Vagina (tissue), 2 donors: Measurements from ENCODE around the gene DCDC2. TPM values are rescaled to one million over a fixed set of nuclear protein-coding genes. Genes with fewer than 3 reads are reported as not detected.

Experiments
- DNase-seq, 2 donors: peaks; one replicate each; pipeline ENCODE4 v3.0.0-alpha.2; 2017; ENCODE audit errors: extremely low spot score in 2 of 2
- H3K27ac ChIP-seq: fragments of 200-600 bp; sonication (generic); one replicate; pipeline ENCODE4 v1.5.1; 2019
- H3K27me3 ChIP-seq: fragments of 200-600 bp; sonication (generic); one replicate; pipeline ENCODE4 v1.5.1; 2019
- H3K36me3 ChIP-seq, 2 donors: fragments of 200-600 bp; sonication (generic); one replicate each; pipeline ENCODE4 v1.5.1; 2017 to 2019
- H3K4me1 ChIP-seq: fragments of 200-600 bp; sonication (generic); one replicate; pipeline ENCODE4 v1.5.1; 2019
- H3K4me3 ChIP-seq, 2 donors: fragments of 200-600 bp; sonication (generic); 1 replicate in 1 of 2; 2 replicates in 1 of 2; pipeline ENCODE4 v1.5.1; 2016 to 2019
- H3K9me3 ChIP-seq: fragments of 200-600 bp; sonication (generic); one replicate; pipeline ENCODE4 v1.5.1; 2019
- POLR2A ChIP-seq, 2 donors: fragments of 450-650 bp; IDR thresholded peaks; one replicate each; pipeline ENCODE4 v1.6.1; 2017; ENCODE audit warnings: antibody characterized with exemption in 2 of 2, mild to moderate bottlenecking in 2 of 2, moderate library complexity in 2 of 2
- POLR2AphosphoS5 ChIP-seq, 2 donors: sonication (generic); formaldehyde crosslinking; IDR thresholded peaks; one replicate each; pipeline ENCODE4 v1.9.0; 2017; ENCODE audit warnings: antibody characterized with exemption in 2 of 2, mild to moderate bottlenecking in 2 of 2, low read depth in 1 of 2; ENCODE audit not compliant: insufficient read depth in 1 of 2
- intact Hi-C: fragments of 100-400 bp; cut with DNase I; formaldehyde crosslinking; loops from one replicate; pipeline ENCODE4 v1.15.1; 2023
- total RNA-seq: library from RNA; depleted of rRNA; stranded (reverse); fragments of >200 nt; gene quantifications from one replicate; pipeline ENCODE4 v1.2.3, GENCODE V29; 2016
- TF ChIP-seq, protein P1 (sequence below), 3 experiments: fragments of 450-650 bp in 2 of 3; fragments of 200-600 bp in 1 of 3; sonication (generic) in 1 of 3; IDR thresholded peaks; one replicate each; pipeline ENCODE4 v1.5.1; 2017 to 2019; ENCODE audit warnings: antibody characterized with exemption in 3 of 3, mild to moderate bottlenecking in 2 of 3, moderate library complexity in 2 of 3

The DCDC2 gene
- total RNA-seq, 1 donor from 2014 or later = not detected

DNA sequence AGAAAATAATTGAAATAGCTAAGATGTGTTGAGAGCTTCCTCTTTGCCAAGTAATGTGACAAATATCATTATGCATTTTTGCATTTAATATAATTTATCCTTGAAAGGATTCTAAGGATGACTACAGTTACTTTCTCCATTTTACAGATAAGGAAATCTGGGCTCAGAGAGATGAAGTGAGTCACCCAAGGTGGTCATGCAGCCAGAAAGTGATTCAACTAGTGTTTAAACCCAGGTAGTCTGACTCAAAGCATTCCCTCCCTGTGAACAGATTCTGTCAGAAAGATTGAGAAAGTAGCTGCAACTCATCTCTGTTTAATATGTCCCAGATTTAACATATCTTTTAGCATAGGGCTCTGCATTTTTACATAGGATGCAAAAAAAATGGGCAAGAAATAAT lies 203.7 kb downstream of the DCDC2 start:
- H3K4me1 ChIP-seq = no peaks in the 10 kb centered on the region
- no peak for DNase-seq
- TF ChIP-seq, protein P1, sequence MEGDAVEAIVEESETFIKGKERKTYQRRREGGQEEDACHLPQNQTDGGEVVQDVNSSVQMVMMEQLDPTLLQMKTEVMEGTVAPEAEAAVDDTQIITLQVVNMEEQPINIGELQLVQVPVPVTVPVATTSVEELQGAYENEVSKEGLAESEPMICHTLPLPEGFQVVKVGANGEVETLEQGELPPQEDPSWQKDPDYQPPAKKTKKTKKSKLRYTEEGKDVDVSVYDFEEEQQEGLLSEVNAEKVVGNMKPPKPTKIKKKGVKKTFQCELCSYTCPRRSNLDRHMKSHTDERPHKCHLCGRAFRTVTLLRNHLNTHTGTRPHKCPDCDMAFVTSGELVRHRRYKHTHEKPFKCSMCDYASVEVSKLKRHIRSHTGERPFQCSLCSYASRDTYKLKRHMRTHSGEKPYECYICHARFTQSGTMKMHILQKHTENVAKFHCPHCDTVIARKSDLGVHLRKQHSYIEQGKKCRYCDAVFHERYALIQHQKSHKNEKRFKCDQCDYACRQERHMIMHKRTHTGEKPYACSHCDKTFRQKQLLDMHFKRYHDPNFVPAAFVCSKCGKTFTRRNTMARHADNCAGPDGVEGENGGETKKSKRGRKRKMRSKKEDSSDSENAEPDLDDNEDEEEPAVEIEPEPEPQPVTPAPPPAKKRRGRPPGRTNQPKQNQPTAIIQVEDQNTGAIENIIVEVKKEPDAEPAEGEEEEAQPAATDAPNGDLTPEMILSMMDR (IDR thresholded peaks at IDR 0.05) = no peak
- no peak overlapping the region for H3K4me3 ChIP-seq
- H3K27ac ChIP-seq = no peak overlapping the region
- H3K27me3 ChIP-seq = no peaks in the 10 kb centered on the region
- intact Hi-C loops = no loop called here
- no peaks in the 10 kb centered on the region for H3K36me3 ChIP-seq
- no peaks in the 10 kb centered on the region for H3K9me3 ChIP-seq

DNA sequence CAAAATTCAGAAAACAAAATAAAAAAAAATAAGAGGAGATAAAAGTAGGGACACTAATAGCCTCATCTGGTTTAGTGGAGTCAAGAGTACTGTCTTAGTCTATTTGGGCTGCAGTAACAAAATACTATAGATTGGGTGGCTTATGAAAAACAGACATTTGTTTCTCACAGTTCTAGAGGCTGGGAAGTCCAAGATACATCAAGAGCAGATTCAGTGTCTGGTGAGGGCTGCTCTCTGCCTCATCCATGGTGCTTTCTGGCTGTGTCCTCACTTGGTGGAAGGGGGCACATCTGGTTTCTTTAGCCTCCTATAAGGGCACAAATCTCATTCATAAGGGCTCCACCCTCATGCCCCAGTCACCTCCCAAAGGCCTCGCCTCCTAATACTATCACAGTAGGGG lies 205.8 kb downstream of the DCDC2 start:
- Histone ChIP-seq H3K27ac (no peak overlapping the region), H3K4me3 (no peak overlapping the region), H3K4me1 (no peaks in the 10 kb centered on the region), H3K27me3 (no peaks in the 10 kb centered on the region), H3K36me3 (no peaks in the 10 kb centered on the region), H3K9me3 (no peaks in the 10 kb centered on the region)
- intact Hi-C loops = no loop called here
- DNase-seq = no peak
- TF ChIP-seq POLR2A (IDR thresholded peaks at IDR 0.05) (no peak), POLR2AphosphoS5 (IDR thresholded peaks at IDR 0.05; ENCODE audit: insufficient read depth in 1 of 2, low read depth in 1 of 2) (no peak)
- TF ChIP-seq, protein P1 (IDR thresholded peaks at IDR 0.05) = no peak

- no peaks in the 10 kb centered on the region for H3K4me1 ChIP-seq
- DNase-seq = no peak
- TF ChIP-seq POLR2AphosphoS5 (IDR thresholded peaks at IDR 0.05; ENCODE audit: insufficient read depth in 1 of 2, low read depth in 1 of 2) (no peak), POLR2A (IDR thresholded peaks at IDR 0.05) (no peak)
- TF ChIP-seq, protein P1 (IDR thresholded peaks at IDR 0.05) = no peak
- no peaks in the 10 kb centered on the region for H3K36me3 ChIP-seq
- H3K4me3 ChIP-seq = no peak overlapping the region
- intact Hi-C loops = no loop called here
- H3K9me3 ChIP-seq = no peaks in the 10 kb centered on the region
- no peaks in the 10 kb centered on the region for H3K27me3 ChIP-seq
- H3K27ac ChIP-seq = no peak overlapping the region
These were observed 208.0 kb downstream of the DCDC2 start for GRCh38 chr6:24149836-24150235.

DNA sequence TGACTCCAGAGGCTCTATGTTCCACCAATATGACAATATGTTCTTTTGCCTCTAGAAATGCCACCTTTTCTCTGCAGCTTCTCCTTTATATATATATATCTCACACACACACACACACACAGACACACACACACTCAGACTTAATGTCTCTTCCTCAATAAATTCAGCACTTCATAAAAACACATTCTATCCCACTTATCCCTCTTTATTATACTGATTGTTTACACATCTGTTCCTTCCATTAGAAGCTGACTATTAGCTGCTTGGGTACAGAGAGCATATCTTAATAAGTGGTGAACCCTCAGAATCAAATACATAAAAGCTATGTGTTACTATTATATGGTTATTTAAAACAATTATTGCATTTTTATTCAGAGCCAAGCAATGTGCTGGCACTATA lies 208.6 kb downstream of the DCDC2 start:
- no peak for DNase-seq
- H3K27ac ChIP-seq = no peak overlapping the region
- intact Hi-C loops = no loop called here
- H3K4me1 ChIP-seq = no peaks in the 10 kb centered on the region
- H3K36me3 ChIP-seq = no peaks in the 10 kb centered on the region
- TF ChIP-seq, protein P1 (IDR thresholded peaks at IDR 0.05) = no peak
- no peak for TF ChIP-seq POLR2AphosphoS5 (IDR thresholded peaks at IDR 0.05; ENCODE audit: insufficient read depth in 1 of 2, low read depth in 1 of 2)
- TF ChIP-seq POLR2A (IDR thresholded peaks at IDR 0.05) = no peak
- no peaks in the 10 kb centered on the region for H3K9me3 ChIP-seq
- H3K27me3 ChIP-seq = no peaks in the 10 kb centered on the region
- H3K4me3 ChIP-seq = no peak overlapping the region

- no peak for DNase-seq
- intact Hi-C loops = no loop called here
These were observed 209.2 kb downstream of the DCDC2 start for GRCh38 chr6:24148684-24149083.

More at GRCh38 chr6:24148684-24149083, 209.2 kb downstream of the DCDC2 start:
- TF ChIP-seq, protein P1 (IDR thresholded peaks at IDR 0.05) = no peak
- no peak for TF ChIP-seq POLR2A (IDR thresholded peaks at IDR 0.05)
- no peak for TF ChIP-seq POLR2AphosphoS5 (IDR thresholded peaks at IDR 0.05; ENCODE audit: insufficient read depth in 1 of 2, low read depth in 1 of 2)
- Histone ChIP-seq H3K4me3 (no peak overlapping the region), H3K27me3 (no peaks in the 10 kb centered on the region), H3K36me3 (no peaks in the 10 kb centered on the region), H3K27ac (no peak overlapping the region), H3K4me1 (no peaks in the 10 kb centered on the region), H3K9me3 (no peaks in the 10 kb centered on the region)
